GM18951 (cell line): ENCODE data around the gene CORO1C.
"Not testable (repeated sequence)": the region's sequence is repeated elsewhere in the genome, so short reads cannot be mapped to it uniquely, and the experiment has no call there.

Experiments
- POLR2A ChIP-seq: IDR thresholded peaks from 4 replicates; pipeline ENCODE4 v1.6.1; 2011; ENCODE audit warnings: mild to moderate bottlenecking; ENCODE audit not compliant: insufficient read length, insufficient read depth; ENCODE audit errors: extremely low read depth
- in situ Hi-C: fragments of 300-500 bp; cut with MboI; formaldehyde crosslinking; loops from one replicate; pipeline ENCODE4 v1.12.0; 2022; ENCODE audit warnings: low sequenced_read_pairs, mixed read lengths, inconsistent platforms; ENCODE audit not compliant: unreplicated experiment

Gene CORO1C

DNA sequence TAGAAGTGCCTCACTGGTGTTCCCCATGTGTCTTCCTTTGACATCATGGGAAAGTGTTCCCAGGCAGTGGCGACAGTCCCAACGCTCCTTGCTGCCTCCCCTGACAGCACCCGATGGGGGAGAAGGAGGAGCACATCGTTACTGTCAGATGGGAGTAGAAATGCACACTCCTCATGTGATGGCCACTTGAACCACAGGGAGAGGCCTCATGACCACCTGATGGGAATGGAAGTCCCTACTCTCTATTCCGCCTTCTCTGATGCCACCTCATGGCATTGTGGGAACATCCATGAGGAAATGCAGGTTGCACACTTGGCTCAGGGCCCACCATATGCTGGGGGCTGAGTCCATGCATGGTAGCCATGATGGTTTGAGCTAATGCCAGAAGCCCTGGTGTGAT is 14.3 kb upstream of the CORO1C start:
- TF ChIP-seq POLR2A = no peak

DNA sequence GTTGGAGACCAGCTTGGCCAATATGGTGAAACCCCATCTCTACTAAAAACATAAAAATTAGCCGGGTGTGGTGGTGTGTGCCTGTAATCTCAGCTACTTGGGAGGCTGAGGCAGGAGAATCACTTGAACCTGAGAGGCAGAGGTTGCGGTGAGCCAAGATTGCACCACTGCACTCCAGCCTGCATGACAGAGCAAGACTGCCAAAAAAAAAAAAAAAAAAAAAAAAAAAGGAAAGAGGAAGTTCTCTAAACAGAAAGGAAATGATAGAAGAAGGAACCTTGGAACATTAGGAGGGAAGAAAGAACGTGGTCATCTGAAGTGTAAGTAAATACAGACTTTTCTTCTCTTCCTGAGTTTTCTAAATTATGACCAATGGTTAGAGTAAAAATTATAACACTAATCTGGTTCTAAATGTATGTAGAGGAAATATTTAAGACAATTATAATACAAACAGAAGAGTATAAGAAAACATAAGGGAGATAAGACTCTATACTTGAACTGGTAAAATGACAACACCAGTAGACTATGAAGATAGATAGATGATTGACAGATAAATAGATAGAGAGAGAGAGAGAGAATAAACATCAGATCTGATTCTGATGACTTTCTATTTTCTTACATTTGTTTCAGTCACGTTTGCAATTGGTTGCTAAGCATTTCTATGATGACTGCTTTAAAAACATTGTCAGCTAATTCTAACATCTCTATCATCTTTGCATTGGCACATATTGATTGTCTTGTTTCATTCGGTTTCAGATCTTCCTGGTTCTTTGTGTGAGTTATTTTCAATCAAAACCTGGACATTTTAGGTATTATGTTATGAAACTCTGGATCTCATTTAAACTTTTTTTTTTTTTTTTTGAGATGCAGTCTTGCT is 12.9 kb upstream of the CORO1C start:
- no peak for TF ChIP-seq POLR2A
- in situ Hi-C loops = no loop called here

More for the DNA sequence above, 14.3 kb upstream of the CORO1C start:
- in situ Hi-C loops = no loop called here

DNA sequence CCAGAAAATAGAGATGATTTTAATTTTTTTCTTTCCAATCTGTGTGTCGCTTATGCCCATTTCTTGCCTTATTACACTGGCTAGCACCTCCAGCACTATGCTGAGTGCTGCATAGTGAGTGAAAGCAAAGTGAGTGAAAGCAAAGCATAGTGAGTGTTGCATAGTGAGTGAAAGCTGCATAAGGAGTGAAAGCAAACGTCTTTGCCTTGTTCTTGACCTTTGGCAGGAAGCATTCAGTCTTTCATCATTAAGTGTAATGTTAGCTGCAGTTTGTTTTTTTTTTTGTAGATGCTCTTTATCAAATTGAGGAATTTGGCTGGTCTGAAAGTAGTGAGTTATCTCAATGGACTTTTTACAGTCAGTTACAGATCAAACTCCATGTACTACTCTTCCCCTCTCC is 6.9 kb upstream of the CORO1C start:
- in situ Hi-C loops = no loop called here
- no peak for TF ChIP-seq POLR2A

DNA sequence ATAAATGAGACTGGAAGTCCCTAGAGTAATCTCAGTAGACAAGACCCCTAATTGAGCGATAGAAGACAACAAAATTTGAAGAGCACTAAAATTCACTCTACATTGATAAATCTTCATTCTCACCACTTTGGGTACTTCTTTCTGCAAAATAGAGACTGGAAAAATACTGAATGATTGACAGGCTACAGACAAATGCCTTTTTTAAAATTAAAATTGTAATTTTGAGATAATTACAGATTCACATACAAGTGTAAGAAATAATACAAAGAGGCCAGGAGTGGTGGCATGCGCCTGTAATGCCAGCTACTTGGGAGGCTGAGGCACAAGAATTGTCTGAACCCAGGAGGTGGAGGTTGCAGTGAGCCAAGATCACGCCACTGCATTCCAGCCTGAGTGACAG is 4.5 kb upstream of the CORO1C start:
- in situ Hi-C loops = no loop called here
- TF ChIP-seq POLR2A = no peak

DNA sequence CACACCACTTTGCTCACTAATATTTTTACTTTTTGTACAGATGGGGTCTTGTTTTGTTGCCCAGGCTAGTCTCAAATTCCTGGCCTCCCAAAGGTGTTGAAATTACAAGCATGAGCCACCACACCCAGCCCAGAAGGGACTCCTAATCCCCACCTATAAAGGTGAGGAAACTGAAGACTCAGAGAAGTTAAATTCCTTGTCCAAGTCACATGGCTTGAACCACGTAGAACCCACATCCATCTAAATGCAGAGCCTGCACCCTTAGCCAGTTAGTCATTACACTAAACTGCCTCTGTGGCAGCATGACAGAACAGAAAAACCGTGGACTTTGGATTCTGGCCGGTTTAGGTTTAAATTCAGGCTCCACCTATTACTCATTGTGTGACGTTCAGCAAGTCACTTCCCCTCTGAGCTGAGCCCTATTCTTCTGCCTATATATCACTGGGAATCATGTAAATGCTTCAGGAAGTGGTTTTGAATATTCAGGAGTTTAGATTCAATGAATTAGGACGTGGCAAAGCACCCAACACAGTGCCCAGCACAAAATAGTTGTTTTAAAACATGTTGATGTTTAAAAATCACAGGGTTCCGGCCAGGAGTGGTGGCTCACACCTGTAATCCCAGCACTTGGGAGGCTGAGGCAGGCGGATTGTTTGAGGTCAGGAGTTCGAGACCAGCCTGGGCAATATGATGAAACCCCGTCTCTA is 3.0 kb upstream of the CORO1C start:
- TF ChIP-seq POLR2A = peak; percentile 14
- in situ Hi-C loops = no loop called here

DNA sequence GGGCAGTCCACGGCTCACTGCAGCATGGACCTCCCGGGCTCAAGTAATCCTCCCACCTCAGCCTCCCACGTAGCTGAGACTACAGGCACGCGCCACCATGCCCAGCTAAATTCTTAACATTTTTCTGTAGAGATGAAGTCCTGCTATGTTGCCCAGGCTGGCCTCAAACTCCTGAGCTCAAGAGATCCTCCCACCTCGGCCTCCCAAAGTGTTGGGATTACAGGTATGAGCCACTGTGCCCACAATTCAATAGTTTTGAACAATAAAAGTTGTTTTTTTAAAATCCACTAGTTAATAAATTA is 1.9 kb upstream of the CORO1C start:
- in situ Hi-C loops = not testable (repeated sequence)

DNA sequence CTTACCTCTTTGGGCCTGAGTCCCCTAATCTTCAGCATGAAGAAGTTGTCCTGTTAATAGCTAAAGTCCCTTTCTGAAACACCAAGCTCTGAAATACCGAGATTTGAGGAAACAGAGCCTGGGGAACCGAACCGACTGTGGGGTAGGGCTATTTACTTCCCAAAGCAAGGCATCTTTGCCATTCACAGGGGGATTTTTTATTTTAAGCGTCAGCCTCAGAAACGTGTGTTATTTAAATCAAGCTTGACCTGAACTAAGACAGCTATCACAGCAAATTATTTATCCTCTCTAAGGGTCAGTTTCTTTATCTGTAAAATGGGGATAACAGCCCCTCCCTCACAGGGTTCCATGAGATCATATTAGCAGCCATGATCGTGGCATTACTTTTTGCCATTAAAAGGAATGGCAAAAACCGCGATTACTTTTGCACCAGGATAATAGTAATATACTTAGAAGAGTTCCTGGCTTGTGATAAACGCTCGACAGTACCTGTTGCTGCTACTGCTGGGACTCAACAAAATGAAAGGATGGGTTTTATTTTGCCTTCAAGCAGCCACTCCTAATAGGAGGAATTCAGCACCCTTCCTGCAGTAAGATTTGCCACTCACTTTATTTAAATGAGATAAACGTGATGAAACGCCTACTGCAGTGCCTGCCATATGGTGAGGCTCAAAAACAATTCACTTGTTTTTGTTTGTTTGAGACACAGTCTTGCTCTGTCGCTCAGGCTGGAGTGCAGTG is 1.3 kb upstream of the CORO1C start:
- in situ Hi-C loops = no loop called here
- no peak for TF ChIP-seq POLR2A

DNA sequence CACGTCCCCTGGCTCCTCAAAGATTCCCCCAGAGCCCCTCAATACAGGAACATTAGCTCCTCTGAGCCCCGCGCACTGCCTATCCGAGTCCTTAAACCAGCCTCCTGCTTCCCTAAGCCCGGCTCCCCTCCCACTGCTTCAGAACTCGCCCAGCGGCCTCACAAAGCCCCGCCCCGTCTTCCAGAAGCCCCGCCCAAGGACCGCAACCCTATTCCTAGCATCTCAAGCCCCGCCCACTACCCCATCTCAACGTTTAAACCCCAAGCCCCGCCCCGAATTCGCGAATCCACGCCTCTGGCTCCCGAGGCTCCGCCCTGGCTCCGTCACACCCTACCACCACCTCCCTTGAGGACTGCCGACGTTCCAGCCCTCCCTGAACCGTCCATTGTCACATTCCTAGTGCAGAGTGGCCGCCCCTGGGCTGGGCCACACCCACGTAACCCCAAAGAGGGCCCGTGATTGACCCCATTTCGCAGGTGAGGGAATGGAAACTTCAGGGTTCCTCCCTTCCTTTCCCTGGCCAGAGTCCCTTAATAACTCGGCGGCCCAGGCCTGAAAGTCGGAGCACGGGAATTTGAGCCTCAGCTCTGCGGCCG is 646 bp upstream of the CORO1C start:
- TF ChIP-seq POLR2A = peak; percentile 41

DNA sequence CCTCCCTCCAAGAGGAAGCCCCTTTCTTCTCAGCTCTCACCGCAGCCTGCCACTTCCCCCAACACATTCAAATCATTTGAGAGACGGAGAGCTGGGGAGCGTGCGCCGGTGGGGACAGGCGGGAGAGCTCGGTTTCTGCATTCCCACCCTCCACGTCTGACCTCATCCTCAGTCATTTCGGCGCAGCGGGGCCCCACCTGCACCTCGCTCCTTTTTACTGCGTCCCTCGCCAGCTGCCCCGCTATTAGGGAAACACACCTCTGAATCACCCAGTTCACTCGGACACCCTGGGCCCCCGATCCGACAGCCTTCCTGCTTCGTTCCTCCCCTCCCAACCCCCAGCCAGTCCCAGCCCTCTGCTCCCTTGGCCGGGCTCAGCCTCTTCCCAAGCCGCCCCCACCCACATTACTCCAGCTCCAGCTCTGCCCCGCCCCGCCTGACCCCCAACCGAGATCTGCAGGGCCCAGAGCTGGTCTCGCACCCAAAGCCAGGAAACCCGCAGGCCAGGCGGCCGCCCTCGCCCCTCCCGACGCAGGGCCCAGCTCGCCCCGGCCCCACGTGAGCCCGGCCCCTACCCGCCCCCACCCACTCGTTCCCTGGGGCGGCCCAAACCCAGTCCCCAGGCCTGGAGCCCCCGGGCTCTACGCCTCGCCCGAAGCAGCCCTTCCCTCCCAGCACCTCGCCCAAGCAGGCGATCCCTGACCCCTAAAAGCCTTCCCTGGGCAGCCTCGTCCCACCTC is 783 bp downstream of the CORO1C start:
- in situ Hi-C loops = no loop called here
- peak; percentile 65 for TF ChIP-seq POLR2A

More for the DNA sequence above, 646 bp upstream of the CORO1C start:
- in situ Hi-C loops = no loop called here

DNA sequence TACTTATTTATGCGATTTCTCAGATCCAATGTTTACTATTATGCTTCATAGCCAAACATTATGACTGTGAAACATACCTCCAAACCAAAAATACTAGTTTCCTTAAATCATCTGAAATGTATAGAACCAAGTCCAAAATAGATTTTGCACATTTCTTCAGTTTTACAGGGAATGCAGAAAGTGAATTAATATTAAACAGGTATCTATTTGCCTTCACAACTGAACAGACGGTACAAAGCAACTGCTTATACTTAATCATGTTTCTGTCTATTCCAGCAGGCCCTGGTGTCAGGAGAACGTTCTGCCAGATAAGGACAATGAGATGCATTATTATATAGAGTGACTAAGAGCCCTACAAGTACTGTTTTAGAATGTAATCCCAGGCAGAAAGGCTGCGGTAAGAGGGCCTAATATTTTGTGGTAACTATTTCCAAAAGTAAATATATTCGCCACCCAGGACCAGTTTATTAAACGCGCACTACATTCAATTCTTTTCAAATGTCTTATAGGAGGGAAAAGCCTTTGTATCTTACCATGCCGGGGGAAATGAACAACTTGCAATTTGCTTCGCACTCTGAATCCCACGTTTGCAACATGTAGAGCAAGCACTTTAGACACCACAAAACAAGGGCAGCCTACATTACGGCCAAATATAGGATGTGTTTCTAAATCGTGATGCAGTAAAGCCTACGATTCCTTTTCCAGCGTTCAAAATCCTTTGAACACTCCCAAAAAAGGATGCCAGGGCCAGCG is 1.5 kb downstream of the CORO1C start:
- TF ChIP-seq POLR2A = no peak

DNA sequence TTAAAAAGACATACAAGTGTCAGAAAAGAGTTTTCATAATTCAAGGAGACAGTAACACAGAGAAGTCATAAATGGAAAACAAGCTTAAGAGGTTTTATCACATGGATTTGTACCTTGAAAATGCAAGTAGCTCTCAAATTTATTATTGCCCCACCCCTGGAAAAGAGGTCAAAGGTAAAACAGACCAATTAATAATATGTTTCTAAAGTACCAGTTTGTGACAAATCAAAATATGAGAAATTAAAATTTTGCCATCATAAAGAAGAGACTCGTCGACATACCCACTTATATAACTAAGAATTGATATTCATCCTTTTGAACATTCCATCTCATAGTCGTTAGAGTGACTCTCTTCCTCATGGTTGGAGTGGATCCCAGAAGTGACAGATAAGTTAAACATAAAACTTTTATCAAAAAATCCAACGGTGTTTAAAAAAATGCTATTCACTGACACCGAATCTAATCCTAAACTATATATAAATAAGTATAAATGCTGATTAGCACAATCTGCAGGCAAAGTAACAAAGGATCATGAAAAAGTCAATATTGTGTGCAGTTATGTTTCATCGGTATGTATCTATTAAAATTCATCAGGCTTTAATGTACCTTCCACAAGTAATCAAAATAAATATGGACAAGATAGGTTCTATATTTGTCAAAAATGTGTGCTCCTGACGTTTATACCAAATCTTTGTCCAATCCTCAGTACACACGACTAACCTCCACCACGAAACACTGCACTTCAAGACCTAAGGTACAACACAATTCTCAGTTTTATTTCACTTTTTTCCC is 2.3 kb downstream of the CORO1C start:
- no peak for TF ChIP-seq POLR2A
- in situ Hi-C loops = no loop called here

More for the DNA sequence above, 1.5 kb downstream of the CORO1C start:
- in situ Hi-C loops = no loop called here
